ENCODE data around the gene WRAP73.
A peak's percentile ranks its signal among the peaks of the same experiment; 100 is the strongest.

The WRAP73 gene, protein sequence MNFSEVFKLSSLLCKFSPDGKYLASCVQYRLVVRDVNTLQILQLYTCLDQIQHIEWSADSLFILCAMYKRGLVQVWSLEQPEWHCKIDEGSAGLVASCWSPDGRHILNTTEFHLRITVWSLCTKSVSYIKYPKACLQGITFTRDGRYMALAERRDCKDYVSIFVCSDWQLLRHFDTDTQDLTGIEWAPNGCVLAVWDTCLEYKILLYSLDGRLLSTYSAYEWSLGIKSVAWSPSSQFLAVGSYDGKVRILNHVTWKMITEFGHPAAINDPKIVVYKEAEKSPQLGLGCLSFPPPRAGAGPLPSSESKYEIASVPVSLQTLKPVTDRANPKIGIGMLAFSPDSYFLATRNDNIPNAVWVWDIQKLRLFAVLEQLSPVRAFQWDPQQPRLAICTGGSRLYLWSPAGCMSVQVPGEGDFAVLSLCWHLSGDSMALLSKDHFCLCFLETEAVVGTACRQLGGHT

GRCh38 chr1:3649342-3650247 lies at the start of gene WRAP73:
TSS of gene WRAP73 (minus strand) at chr1:3650103. CDS start at chr1:3649999, 104 bp downstream.
- TF ChIP-seq, protein P1, sequence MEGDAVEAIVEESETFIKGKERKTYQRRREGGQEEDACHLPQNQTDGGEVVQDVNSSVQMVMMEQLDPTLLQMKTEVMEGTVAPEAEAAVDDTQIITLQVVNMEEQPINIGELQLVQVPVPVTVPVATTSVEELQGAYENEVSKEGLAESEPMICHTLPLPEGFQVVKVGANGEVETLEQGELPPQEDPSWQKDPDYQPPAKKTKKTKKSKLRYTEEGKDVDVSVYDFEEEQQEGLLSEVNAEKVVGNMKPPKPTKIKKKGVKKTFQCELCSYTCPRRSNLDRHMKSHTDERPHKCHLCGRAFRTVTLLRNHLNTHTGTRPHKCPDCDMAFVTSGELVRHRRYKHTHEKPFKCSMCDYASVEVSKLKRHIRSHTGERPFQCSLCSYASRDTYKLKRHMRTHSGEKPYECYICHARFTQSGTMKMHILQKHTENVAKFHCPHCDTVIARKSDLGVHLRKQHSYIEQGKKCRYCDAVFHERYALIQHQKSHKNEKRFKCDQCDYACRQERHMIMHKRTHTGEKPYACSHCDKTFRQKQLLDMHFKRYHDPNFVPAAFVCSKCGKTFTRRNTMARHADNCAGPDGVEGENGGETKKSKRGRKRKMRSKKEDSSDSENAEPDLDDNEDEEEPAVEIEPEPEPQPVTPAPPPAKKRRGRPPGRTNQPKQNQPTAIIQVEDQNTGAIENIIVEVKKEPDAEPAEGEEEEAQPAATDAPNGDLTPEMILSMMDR (IDR thresholded peaks at IDR 0.05; ENCODE audit: low read depth, low read length): peak; percentile 39
- no peak for TF ChIP-seq EZH2phosphoT487 (IDR thresholded peaks at IDR 0.05; ENCODE audit: low read depth)
- H3K9me3 ChIP-seq (ENCODE audit: insufficient read depth, low read length): no peaks in the 10 kb centered on the region
- H3K9ac ChIP-seq (ENCODE audit: low read length): peak within 1 kb of the TSS; percentile 86
- H3K79me2 ChIP-seq (ENCODE audit: low read length): peaks cover 9% of the 10 kb centered on the region
- peaks cover 26% of the 10 kb centered on the region for H3K36me3 ChIP-seq (replicated peaks; ENCODE audit: low read depth, low read length)
- H3K4me2 ChIP-seq (ENCODE audit: low read length): peak within 1 kb of the TSS; percentile 87
- no peaks in the 10 kb centered on the region for H4K20me1 ChIP-seq (ENCODE audit: insufficient read depth, low read length)
- H2AFZ ChIP-seq (ENCODE audit: low read depth, low read length): peak within 1 kb of the TSS; percentile 63; the same call in 1 of the 2 replicates
- peaks cover 6% of the 10 kb centered on the region; the same call in 1 of the 2 replicates for H3K27me3 ChIP-seq (ENCODE audit: low read depth, low read length)
- H3K4me3 ChIP-seq (ENCODE audit: low read length): peak within 1 kb of the TSS; percentile 99
- H3K4me1 ChIP-seq (ENCODE audit: low read length): peaks cover 17% of the 10 kb centered on the region
- no peak within 1 kb of the TSS for H3K27ac ChIP-seq (ENCODE audit: low read length)

DNA sequence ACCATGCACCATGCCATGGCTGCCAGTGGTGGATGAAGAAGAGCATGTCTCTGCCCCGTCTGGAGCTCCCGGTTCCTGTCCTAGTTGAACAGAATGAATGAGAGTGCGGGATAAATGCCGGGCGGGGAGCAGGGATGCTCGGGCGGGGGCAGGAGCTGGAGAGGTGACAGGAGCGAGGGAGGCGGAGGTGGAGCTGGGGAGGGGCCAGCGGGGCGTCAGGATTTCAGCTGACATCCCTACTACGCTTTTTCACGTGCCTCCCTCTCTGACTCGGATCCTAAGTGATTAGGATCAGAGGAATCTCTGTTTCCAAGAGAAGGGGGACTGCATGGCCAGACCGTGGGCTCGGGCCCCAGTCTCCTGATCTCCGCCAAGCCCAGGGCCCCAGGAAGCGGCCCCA lies 49.7 kb upstream of the WRAP73 start:
- Histone ChIP-seq H3K9me3 (ENCODE audit: insufficient read depth, low read length) (no peaks in the 10 kb centered on the region), H3K9ac (ENCODE audit: low read length) (no peak overlapping the region), H4K20me1 (ENCODE audit: insufficient read depth, low read length) (no peaks in the 10 kb centered on the region), H3K27me3 (ENCODE audit: low read depth, low read length) (peaks cover 6% of the 10 kb centered on the region), H3K4me1 (ENCODE audit: low read length) (peaks cover 6% of the 10 kb centered on the region; the same call in 1 of the 2 replicates), H3K4me2 (ENCODE audit: low read length) (no peak overlapping the region), H2AFZ (ENCODE audit: low read depth, low read length) (no peak overlapping the region), H3K4me3 (ENCODE audit: low read length) (no peak overlapping the region), H3K36me3 (replicated peaks; ENCODE audit: low read depth, low read length) (no peaks in the 10 kb centered on the region), H3K79me2 (ENCODE audit: low read length) (no peaks in the 10 kb centered on the region), H3K27ac (ENCODE audit: low read length) (no peak overlapping the region)
- TF ChIP-seq, protein P1 (IDR thresholded peaks at IDR 0.05; ENCODE audit: low read depth, low read length): no peak
- TF ChIP-seq EZH2phosphoT487 (IDR thresholded peaks at IDR 0.05; ENCODE audit: low read depth): no peak

DNA sequence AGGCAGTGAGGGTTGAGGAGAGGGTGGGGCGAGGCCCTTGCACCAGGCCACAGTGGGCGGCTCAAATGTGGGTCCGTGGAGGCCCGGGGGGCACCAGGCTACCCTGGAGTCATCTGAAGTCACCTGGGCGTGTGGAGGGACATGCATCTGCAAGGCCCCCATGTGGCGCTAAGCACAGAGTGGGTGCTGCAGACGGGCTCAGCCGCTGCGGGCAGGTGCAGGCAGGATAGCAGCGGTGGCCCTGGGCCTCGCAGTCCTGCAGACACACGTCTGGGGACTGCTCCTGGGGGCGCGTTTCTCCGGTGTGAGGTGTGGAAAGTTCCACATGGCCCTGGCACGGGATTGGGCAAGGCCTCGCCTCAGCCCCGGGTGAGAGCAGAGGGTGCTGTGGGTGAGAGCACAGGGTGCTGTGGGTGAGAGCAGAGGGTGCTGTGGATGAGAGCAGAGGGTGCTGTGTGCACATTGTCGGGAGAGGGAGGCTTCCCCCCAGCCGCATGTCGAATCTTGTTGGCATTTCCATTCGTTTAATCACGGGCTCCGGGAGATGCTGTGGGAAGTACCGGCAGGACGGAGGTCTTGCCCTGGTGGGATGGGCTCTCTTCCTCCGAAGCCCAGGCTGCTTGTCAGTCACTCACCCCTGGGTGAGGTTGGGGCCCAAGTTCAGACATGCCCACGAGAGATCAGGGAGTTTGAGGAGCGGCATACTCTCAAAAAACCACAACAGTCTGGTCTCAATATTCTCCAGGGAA lies 48.9 kb upstream of the WRAP73 start:
- TF ChIP-seq, protein P1 (IDR thresholded peaks at IDR 0.05; ENCODE audit: low read depth, low read length): no peak
- TF ChIP-seq EZH2phosphoT487 (IDR thresholded peaks at IDR 0.05; ENCODE audit: low read depth): no peak
- no peak overlapping the region for H3K27ac ChIP-seq (ENCODE audit: low read length)
- no peaks in the 10 kb centered on the region for H3K9me3 ChIP-seq (ENCODE audit: insufficient read depth, low read length)
- H3K4me1 ChIP-seq (ENCODE audit: low read length): peaks cover 6% of the 10 kb centered on the region; the same call in 1 of the 2 replicates
- H4K20me1 ChIP-seq (ENCODE audit: insufficient read depth, low read length): no peaks in the 10 kb centered on the region
- H2AFZ ChIP-seq (ENCODE audit: low read depth, low read length): no peak overlapping the region
- no peak overlapping the region for H3K9ac ChIP-seq (ENCODE audit: low read length)
- no peaks in the 10 kb centered on the region for H3K36me3 ChIP-seq (replicated peaks; ENCODE audit: low read depth, low read length)
- H3K4me3 ChIP-seq (ENCODE audit: low read length): no peak overlapping the region
- H3K4me2 ChIP-seq (ENCODE audit: low read length): no peak overlapping the region
- H3K27me3 ChIP-seq (ENCODE audit: low read depth, low read length): peaks cover 6% of the 10 kb centered on the region; the same call in 1 of the 2 replicates
- no peaks in the 10 kb centered on the region for H3K79me2 ChIP-seq (ENCODE audit: low read length)

Data from OCI-LY3 (cell line).